H1 (cell line): ENCODE results near the gene RGL3. TPM values are rescaled to one million over a fixed set of nuclear protein-coding genes. Genes with fewer than 3 reads are reported as not detected.

Source experiments
- ASH2L ChIP-seq: fragments of 200-600, 300-600 bp; sonication (generic); IDR thresholded peaks from one replicate; pipeline ENCODE4 v1.7.1; 2017; ENCODE audit warnings: low read length
- EZH2 ChIP-seq: fragments of 200-600 bp; sonication (generic); IDR thresholded peaks from 2 replicates; pipeline ENCODE4 v1.7.1; 2012; ENCODE audit warnings: low read depth, mild to moderate bottlenecking, moderate library complexity, low read length, inconsistent platforms; ENCODE audit not compliant: severe bottlenecking
- NRF1 ChIP-seq: IDR thresholded peaks from 2 replicates; pipeline ENCODE4 v1.6.1; 2011; ENCODE audit warnings: mild to moderate bottlenecking, low read depth, low read length, improper control_type of control experiment
- SIRT6 ChIP-seq: IDR thresholded peaks from one replicate; pipeline ENCODE4 v1.7.1; 2012; ENCODE audit warnings: low read length, inconsistent platforms
- TEAD4 ChIP-seq: IDR thresholded peaks from 2 replicates; pipeline ENCODE4 v1.6.1; 2012; ENCODE audit warnings: low read depth, low read length, inconsistent platforms, mixed read lengths
- polyA plus RNA-seq, 7 experiments: library from polyadenylated mRNA; depleted of rRNA in 3 of 7; stranded (reverse) in 5 of 7; unstranded in 2 of 7; fragments of >200 nt in 5 of 7; fragments of 200-250 nt in 2 of 7; gene quantifications; 1 replicate in 5 of 7; 2 replicates in 1 of 7; 4 replicates in 1 of 7; pipeline versions ENCODE4 v1.2.1 to v1.2.3, GENCODE V29; 2011 to 2013; ENCODE audit warnings: missing spikeins in 2 of 7, mixed read lengths in 2 of 7
- total RNA-seq: library from RNA; stranded (reverse); fragmentation: NEBNext Ultra II Directional; extraction: Animal tissue kit (Norgen Biotek cat#: 25700); gene quantifications from 2 replicates; pipeline ENCODE4 v1.2.1, GENCODE V29; 2021
- TF ChIP-seq, protein P1 (sequence below): fragments of 300-600 bp; sonication (generic); IDR thresholded peaks from 2 replicates; pipeline ENCODE4 v1.7.1; 2012; ENCODE audit warnings: low read length, moderate library complexity, mild to moderate bottlenecking, inconsistent platforms; ENCODE audit not compliant: insufficient replicate concordance
- TF ChIP-seq, protein P2 (sequence below), 3 experiments: IDR thresholded peaks; 1 replicate in 2 of 3; 2 replicates in 1 of 3; pipeline versions ENCODE4 v1.5.1 to v1.6.1; 2011; ENCODE audit warnings: low read length in 3 of 3, mild to moderate bottlenecking in 3 of 3, inconsistent platforms in 2 of 3, low read depth in 1 of 3, moderate library complexity in 1 of 3; ENCODE audit not compliant: insufficient read depth in 1 of 3; ENCODE audit errors: control extremely low read depth in 1 of 3

Gene RGL3
- total and polyA plus RNA-seq, 2 of the 8 experiments (the other 6 are each of a cell fraction or from before 2014, with no cell fraction given): 36.9 to 40.9 TPM

DNA sequence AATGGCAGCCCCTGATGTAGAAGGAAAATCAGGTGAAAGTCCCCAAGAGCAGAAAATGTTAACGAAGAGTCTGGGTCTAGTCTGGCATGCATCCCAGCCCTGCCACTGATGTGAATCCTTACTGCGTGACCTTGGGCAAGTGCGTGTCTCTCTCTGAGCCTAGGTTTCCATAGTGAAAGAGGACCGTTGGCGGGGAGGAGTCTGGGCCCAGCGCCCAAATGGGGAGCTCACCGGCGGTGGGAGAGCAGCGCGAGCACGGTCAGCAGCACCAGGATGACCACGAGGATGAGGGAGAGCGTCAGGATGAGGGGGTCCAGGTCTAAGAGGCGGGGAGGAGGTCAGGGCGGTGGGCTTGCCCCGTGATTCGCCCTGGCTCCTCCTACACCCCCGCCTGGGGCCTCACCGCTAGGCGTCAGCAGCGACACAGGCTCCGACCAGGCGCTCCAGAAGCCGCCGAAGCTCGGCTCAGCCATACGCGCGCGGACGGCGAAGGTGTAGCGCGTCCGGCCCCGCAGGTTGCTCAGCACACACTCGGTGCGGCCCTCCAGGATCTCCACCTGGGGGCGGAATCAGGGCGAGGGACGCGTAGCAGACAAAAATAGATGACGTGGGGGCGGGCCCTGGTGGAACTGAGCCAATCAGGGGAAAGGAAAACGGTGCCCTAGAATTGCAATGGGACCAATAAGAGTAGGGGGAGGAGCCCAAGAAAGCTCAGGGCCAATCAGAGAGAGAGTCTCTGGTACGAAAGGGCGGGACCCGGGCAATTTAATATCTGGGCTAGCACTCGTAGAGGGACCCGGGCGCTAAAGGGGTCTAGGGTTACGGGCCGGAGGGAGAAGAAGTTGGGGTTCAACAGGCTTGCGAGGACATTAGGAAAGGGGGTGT lies 38.2 kb downstream of the RGL3 start (continued):
- TF ChIP-seq, protein P1, sequence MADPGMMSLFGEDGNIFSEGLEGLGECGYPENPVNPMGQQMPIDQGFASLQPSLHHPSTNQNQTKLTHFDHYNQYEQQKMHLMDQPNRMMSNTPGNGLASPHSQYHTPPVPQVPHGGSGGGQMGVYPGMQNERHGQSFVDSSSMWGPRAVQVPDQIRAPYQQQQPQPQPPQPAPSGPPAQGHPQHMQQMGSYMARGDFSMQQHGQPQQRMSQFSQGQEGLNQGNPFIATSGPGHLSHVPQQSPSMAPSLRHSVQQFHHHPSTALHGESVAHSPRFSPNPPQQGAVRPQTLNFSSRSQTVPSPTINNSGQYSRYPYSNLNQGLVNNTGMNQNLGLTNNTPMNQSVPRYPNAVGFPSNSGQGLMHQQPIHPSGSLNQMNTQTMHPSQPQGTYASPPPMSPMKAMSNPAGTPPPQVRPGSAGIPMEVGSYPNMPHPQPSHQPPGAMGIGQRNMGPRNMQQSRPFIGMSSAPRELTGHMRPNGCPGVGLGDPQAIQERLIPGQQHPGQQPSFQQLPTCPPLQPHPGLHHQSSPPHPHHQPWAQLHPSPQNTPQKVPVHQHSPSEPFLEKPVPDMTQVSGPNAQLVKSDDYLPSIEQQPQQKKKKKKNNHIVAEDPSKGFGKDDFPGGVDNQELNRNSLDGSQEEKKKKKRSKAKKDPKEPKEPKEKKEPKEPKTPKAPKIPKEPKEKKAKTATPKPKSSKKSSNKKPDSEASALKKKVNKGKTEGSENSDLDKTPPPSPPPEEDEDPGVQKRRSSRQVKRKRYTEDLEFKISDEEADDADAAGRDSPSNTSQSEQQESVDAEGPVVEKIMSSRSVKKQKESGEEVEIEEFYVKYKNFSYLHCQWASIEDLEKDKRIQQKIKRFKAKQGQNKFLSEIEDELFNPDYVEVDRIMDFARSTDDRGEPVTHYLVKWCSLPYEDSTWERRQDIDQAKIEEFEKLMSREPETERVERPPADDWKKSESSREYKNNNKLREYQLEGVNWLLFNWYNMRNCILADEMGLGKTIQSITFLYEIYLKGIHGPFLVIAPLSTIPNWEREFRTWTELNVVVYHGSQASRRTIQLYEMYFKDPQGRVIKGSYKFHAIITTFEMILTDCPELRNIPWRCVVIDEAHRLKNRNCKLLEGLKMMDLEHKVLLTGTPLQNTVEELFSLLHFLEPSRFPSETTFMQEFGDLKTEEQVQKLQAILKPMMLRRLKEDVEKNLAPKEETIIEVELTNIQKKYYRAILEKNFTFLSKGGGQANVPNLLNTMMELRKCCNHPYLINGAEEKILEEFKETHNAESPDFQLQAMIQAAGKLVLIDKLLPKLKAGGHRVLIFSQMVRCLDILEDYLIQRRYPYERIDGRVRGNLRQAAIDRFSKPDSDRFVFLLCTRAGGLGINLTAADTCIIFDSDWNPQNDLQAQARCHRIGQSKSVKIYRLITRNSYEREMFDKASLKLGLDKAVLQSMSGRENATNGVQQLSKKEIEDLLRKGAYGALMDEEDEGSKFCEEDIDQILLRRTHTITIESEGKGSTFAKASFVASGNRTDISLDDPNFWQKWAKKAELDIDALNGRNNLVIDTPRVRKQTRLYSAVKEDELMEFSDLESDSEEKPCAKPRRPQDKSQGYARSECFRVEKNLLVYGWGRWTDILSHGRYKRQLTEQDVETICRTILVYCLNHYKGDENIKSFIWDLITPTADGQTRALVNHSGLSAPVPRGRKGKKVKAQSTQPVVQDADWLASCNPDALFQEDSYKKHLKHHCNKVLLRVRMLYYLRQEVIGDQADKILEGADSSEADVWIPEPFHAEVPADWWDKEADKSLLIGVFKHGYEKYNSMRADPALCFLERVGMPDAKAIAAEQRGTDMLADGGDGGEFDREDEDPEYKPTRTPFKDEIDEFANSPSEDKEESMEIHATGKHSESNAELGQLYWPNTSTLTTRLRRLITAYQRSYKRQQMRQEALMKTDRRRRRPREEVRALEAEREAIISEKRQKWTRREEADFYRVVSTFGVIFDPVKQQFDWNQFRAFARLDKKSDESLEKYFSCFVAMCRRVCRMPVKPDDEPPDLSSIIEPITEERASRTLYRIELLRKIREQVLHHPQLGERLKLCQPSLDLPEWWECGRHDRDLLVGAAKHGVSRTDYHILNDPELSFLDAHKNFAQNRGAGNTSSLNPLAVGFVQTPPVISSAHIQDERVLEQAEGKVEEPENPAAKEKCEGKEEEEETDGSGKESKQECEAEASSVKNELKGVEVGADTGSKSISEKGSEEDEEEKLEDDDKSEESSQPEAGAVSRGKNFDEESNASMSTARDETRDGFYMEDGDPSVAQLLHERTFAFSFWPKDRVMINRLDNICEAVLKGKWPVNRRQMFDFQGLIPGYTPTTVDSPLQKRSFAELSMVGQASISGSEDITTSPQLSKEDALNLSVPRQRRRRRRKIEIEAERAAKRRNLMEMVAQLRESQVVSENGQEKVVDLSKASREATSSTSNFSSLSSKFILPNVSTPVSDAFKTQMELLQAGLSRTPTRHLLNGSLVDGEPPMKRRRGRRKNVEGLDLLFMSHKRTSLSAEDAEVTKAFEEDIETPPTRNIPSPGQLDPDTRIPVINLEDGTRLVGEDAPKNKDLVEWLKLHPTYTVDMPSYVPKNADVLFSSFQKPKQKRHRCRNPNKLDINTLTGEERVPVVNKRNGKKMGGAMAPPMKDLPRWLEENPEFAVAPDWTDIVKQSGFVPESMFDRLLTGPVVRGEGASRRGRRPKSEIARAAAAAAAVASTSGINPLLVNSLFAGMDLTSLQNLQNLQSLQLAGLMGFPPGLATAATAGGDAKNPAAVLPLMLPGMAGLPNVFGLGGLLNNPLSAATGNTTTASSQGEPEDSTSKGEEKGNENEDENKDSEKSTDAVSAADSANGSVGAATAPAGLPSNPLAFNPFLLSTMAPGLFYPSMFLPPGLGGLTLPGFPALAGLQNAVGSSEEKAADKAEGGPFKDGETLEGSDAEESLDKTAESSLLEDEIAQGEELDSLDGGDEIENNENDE: no peak
- no peak for TF ChIP-seq EZH2
- TF ChIP-seq TEAD4: peak; percentile 80; the same call in 1 of the 2 replicates
- TF ChIP-seq, protein P2, sequence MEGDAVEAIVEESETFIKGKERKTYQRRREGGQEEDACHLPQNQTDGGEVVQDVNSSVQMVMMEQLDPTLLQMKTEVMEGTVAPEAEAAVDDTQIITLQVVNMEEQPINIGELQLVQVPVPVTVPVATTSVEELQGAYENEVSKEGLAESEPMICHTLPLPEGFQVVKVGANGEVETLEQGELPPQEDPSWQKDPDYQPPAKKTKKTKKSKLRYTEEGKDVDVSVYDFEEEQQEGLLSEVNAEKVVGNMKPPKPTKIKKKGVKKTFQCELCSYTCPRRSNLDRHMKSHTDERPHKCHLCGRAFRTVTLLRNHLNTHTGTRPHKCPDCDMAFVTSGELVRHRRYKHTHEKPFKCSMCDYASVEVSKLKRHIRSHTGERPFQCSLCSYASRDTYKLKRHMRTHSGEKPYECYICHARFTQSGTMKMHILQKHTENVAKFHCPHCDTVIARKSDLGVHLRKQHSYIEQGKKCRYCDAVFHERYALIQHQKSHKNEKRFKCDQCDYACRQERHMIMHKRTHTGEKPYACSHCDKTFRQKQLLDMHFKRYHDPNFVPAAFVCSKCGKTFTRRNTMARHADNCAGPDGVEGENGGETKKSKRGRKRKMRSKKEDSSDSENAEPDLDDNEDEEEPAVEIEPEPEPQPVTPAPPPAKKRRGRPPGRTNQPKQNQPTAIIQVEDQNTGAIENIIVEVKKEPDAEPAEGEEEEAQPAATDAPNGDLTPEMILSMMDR (IDR thresholded peaks at IDR 0.05; ENCODE audit: control extremely low read depth in 1 of 3, insufficient read depth in 1 of 3, low read depth in 1 of 3, low read length in 3 of 3): peak; percentile 60 to 71 (median 67)
- no peak for TF ChIP-seq SIRT6
- peak; percentile 39 for TF ChIP-seq ASH2L
- no peak for TF ChIP-seq NRF1
